Measurements from ENCODE around the gene TBC1D22A. TPM values are rescaled to one million over a fixed set of nuclear protein-coding genes. Genes with fewer than 3 reads are reported as not detected.

Gene TBC1D22A
- polyA plus RNA-seq, 1 donor (not counting 4 experiments of a cell fraction or from before 2014, with no cell fraction given), result 20.9 TPM

- Histone ChIP-seq H2AFZ (ENCODE audit: control insufficient read depth, low read length) (no peak overlapping the region), H3K9me3 (ENCODE audit: control insufficient read depth, low read depth, low read length) (no peaks in the 10 kb centered on the region), H3K9me1 (ENCODE audit: control insufficient read depth, extremely low read depth, insufficient read depth, low read length) (no peaks in the 10 kb centered on the region), H3K36me3 (ENCODE audit: control insufficient read depth in 2 of 2, extremely low read depth in 1 of 2, insufficient read depth in 2 of 2, low read length in 2 of 2) (no peaks in the 10 kb centered on the region), H3K79me2 (ENCODE audit: control insufficient read depth, insufficient read depth, low read length) (peaks cover 2% of the 10 kb centered on the region), H3K4me2 (ENCODE audit: control insufficient read depth, extremely low read depth, insufficient read depth, low read depth, low read length) (no peak overlapping the region), H4K20me1 (ENCODE audit: control insufficient read depth, extremely low read depth, insufficient read depth, low read length) (no peaks in the 10 kb centered on the region), H3K27me3 (ENCODE audit: control insufficient read depth, extremely low read depth, insufficient read depth, low read length) (peaks cover 5% of the 10 kb centered on the region), H3K4me1 (ENCODE audit: control insufficient read depth, extremely low read depth, insufficient read depth, low read length) (peaks cover 15% of the 10 kb centered on the region), H3K4me3 (ENCODE audit: control insufficient read depth in 2 of 3, extremely low read depth in 1 of 3, insufficient read depth in 2 of 3, low read depth in 1 of 3, low read length in 3 of 3) (no peak overlapping the region), H3K27ac (ENCODE audit: control insufficient read depth, insufficient read depth, low read length) (no peak overlapping the region), H3K9ac (ENCODE audit: control insufficient read depth, extremely low read depth, insufficient read depth, low read length) (no peak overlapping the region)
- FAIRE-seq (no peak), DNase-seq (ENCODE audit: low read depth, low spot score) (no peak)
- dilution Hi-C loops (cut with MboI; ENCODE audit: extremely low pct_ligation_motif_present, low sequenced_read_pairs), result no loop called here
- TF ChIP-seq EZH2 (IDR thresholded peaks at IDR 0.05; ENCODE audit: low read length), result no peak
- TF ChIP-seq, protein P1, sequence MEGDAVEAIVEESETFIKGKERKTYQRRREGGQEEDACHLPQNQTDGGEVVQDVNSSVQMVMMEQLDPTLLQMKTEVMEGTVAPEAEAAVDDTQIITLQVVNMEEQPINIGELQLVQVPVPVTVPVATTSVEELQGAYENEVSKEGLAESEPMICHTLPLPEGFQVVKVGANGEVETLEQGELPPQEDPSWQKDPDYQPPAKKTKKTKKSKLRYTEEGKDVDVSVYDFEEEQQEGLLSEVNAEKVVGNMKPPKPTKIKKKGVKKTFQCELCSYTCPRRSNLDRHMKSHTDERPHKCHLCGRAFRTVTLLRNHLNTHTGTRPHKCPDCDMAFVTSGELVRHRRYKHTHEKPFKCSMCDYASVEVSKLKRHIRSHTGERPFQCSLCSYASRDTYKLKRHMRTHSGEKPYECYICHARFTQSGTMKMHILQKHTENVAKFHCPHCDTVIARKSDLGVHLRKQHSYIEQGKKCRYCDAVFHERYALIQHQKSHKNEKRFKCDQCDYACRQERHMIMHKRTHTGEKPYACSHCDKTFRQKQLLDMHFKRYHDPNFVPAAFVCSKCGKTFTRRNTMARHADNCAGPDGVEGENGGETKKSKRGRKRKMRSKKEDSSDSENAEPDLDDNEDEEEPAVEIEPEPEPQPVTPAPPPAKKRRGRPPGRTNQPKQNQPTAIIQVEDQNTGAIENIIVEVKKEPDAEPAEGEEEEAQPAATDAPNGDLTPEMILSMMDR (optimal IDR thresholded peaks at IDR 0.05 in 1 of 3, IDR thresholded peaks at IDR 0.05 in 1 of 3, conservative IDR thresholded peaks at IDR 0.05 in 1 of 3; ENCODE audit: extremely low read depth in 1 of 3, insufficient read depth in 2 of 3, low read length in 3 of 3), result no peak
These were observed 20.4 kb upstream of the TBC1D22A start for GRCh38 chr22:46741974-46742519.

DNA sequence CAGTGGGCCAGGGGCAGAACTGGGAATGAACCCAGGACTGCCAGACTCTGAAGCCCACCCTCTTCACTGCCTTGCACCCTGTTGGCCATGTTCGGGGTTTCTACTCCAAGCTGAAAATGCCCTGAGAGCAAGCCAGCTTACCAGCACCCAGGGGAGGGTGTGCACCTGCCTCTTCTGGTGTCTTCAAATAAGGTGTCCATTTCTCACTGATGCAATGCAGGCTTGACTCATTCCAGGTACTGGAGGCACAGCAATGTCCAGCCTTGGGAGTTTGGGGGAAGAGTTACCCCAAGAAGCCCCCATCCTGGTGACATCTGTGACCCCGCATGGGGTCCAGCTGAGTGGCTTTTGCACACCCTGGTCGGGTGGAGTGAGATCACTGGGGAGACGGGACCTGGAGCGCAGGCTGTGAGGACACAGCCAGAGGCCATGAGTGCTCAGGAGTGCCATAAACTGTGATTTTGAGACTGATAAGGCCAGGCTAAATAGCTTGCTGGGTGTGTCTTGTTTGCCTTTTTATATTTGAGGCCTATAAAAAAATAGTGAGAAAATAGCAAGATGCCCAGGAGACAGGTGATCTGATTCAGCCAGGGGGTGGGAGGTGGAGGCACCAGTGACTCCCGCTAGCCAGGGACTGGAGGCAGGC, 19.8 kb upstream of the TBC1D22A start:
- no peak overlapping the region for H3K4me2 ChIP-seq (ENCODE audit: control insufficient read depth, extremely low read depth, insufficient read depth, low read depth, low read length)
- H3K79me2 ChIP-seq (ENCODE audit: control insufficient read depth, insufficient read depth, low read length), result no peaks in the 10 kb centered on the region
- FAIRE-seq, result no peak
- H2AFZ ChIP-seq (ENCODE audit: control insufficient read depth, low read length), result no peak overlapping the region
- H3K4me3 ChIP-seq (ENCODE audit: control insufficient read depth in 2 of 3, extremely low read depth in 1 of 3, insufficient read depth in 2 of 3, low read depth in 1 of 3, low read length in 3 of 3), result no peak overlapping the region
- H3K9ac ChIP-seq (ENCODE audit: control insufficient read depth, extremely low read depth, insufficient read depth, low read length), result no peak overlapping the region
- peaks cover 6% of the 10 kb centered on the region for H3K27me3 ChIP-seq (ENCODE audit: control insufficient read depth, extremely low read depth, insufficient read depth, low read length)
- H3K36me3 ChIP-seq (ENCODE audit: control insufficient read depth in 2 of 2, extremely low read depth in 1 of 2, insufficient read depth in 2 of 2, low read length in 2 of 2), result no peaks in the 10 kb centered on the region
- H3K4me1 ChIP-seq (ENCODE audit: control insufficient read depth, extremely low read depth, insufficient read depth, low read length), result peaks cover 12% of the 10 kb centered on the region
- no peaks in the 10 kb centered on the region for H4K20me1 ChIP-seq (ENCODE audit: control insufficient read depth, extremely low read depth, insufficient read depth, low read length)
- no peak for DNase-seq (ENCODE audit: low read depth, low spot score)
- H3K9me1 ChIP-seq (ENCODE audit: control insufficient read depth, extremely low read depth, insufficient read depth, low read length), result no peaks in the 10 kb centered on the region
- dilution Hi-C loops (cut with MboI; ENCODE audit: extremely low pct_ligation_motif_present, low sequenced_read_pairs), result no loop called here
- no peak for TF ChIP-seq EZH2 (IDR thresholded peaks at IDR 0.05; ENCODE audit: low read length)
- TF ChIP-seq, protein P1 (optimal IDR thresholded peaks at IDR 0.05 in 1 of 3, IDR thresholded peaks at IDR 0.05 in 1 of 3, conservative IDR thresholded peaks at IDR 0.05 in 1 of 3; ENCODE audit: extremely low read depth in 1 of 3, insufficient read depth in 2 of 3, low read length in 3 of 3), result no peak
- no peaks in the 10 kb centered on the region for H3K9me3 ChIP-seq (ENCODE audit: control insufficient read depth, low read depth, low read length)
- no peak overlapping the region for H3K27ac ChIP-seq (ENCODE audit: control insufficient read depth, insufficient read depth, low read length)

Data from keratinocyte (primary cell).